ENCODE results near the gene KDM2B.

Gene KDM2B

DNA sequence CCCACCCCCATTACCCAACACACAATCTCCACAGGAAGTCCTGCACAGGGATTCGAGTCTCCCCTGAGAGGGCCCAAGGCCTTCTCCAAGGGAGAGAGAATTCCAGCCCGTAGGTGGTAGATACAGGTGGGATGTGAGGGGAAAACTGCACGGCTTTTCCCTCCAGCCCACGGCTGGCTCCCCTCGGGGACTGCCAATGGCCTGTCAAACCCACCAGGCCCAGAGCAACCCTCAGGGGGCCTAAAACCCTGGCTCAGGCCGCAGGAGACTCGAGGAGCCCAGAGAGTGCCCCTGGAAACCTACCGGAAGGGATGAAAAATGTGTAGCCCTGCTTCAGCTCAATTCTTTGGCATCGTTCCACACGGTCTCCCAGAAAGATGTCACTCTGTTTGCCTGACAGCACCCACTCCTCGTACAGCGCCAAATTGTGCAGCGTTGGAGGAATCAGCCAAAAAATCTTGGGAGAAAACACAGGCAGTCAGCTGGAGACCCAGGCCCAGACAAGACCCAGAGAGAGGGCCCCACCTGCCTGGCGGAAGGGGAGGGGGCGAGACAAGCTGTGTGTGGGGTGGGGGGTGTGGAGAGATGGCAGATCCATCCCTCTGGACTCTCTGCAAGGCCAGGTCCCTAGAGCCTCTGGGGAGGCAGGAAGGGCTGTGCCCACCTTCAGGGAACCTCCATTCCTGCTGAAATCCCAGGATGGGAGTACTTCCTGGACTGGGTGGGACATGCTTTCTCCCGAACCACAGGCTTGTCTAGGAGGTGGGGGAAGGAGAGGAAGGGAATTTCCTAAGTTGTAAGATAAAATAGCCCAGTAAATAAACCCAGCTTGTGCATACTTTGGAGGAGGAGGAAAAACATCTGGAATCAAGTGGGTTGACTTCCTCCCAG lies 48.1 kb downstream of the KDM2B start:
- Histone ChIP-seq H2AK5ac (ENCODE audit: low read depth, low read length) (no peak overlapping the region), H3K27ac (replicated peaks; ENCODE audit: low read length) (no peak overlapping the region), H3K14ac (ENCODE audit: low read length) (no peak overlapping the region), H3K4me1 (ENCODE audit: control insufficient read depth in 2 of 2, insufficient read depth in 1 of 2, low read depth in 1 of 2, low read length in 2 of 2) (peaks cover 28 to 29% of the 10 kb centered on the region in 2 donors), H2BK120ac (ENCODE audit: low read depth, low read length) (no peak overlapping the region), H3K18ac (ENCODE audit: low read length) (no peak overlapping the region), H3K27me3 (ENCODE audit: control insufficient read depth in 3 of 3, insufficient read depth in 3 of 3, low read depth in 1 of 3, low read length in 3 of 3) (no peaks in the 10 kb centered on the region), H3K9ac (ENCODE audit: low read depth, low read length, poor library complexity) (no peak overlapping the region), H4K8ac (ENCODE audit: low read depth, low read length) (no peak overlapping the region), H2BK5ac (ENCODE audit: low read length) (no peak overlapping the region), H3K4ac (ENCODE audit: low read length) (no peak overlapping the region), H3K4me3 (ENCODE audit: low read length in 2 of 2) (no peak overlapping the region), H2AFZ (ENCODE audit: low read length) (no peak overlapping the region), H3K36me3 (replicated peaks in 1 of 2; ENCODE audit: control insufficient read depth in 2 of 2, insufficient read depth in 2 of 2, low read length in 2 of 2) (peaks cover 40 to 53% of the 10 kb centered on the region in 2 donors), H3K23ac (ENCODE audit: low read depth, low read length, poor library complexity) (no peak overlapping the region), H2BK15ac (ENCODE audit: low read length) (no peak overlapping the region), H4K91ac (ENCODE audit: low read depth, low read length, poor library complexity) (no peak overlapping the region), H3K9me3 (replicated peaks in 1 of 2; ENCODE audit: control insufficient read depth in 2 of 2, insufficient read depth in 1 of 2, low read depth in 1 of 2, low read length in 2 of 2) (no peaks in the 10 kb centered on the region), H3K4me2 (ENCODE audit: insufficient read depth, low read length, poor library complexity, severe bottlenecking) (no peak overlapping the region), H2BK12ac (ENCODE audit: low read length) (no peak overlapping the region), H3K79me1 (ENCODE audit: low read depth, low read length) (peaks cover 15% of the 10 kb centered on the region)
- DNase-seq (ENCODE audit: low spot score), result no peak
- no CpG with 5 or more reads among the region's 16 CpGs for WGBS, 2 donors (ENCODE audit: extremely low coverage in 2 of 2, insufficient read length in 2 of 2, insufficient replicate concordance in 1 of 2)

GRCh38 chr12:121531356-121531750 lies 49.5 kb downstream of the KDM2B start:
- Histone ChIP-seq H3K79me1 (ENCODE audit: low read depth, low read length) (peaks cover 15% of the 10 kb centered on the region), H2BK12ac (ENCODE audit: low read length) (no peak overlapping the region), H3K4me3 (ENCODE audit: low read length in 2 of 2) (no peak overlapping the region), H2AFZ (ENCODE audit: low read length) (no peak overlapping the region), H3K4me1 (ENCODE audit: control insufficient read depth in 2 of 2, insufficient read depth in 1 of 2, low read depth in 1 of 2, low read length in 2 of 2) (peaks cover 25 to 27% of the 10 kb centered on the region in 2 donors), H2BK120ac (ENCODE audit: low read depth, low read length) (no peak overlapping the region), H3K9me3 (replicated peaks in 1 of 2; ENCODE audit: control insufficient read depth in 2 of 2, insufficient read depth in 1 of 2, low read depth in 1 of 2, low read length in 2 of 2) (no peaks in the 10 kb centered on the region), H3K23ac (ENCODE audit: low read depth, low read length, poor library complexity) (no peak overlapping the region), H2BK15ac (ENCODE audit: low read length) (no peak overlapping the region), H3K27ac (replicated peaks; ENCODE audit: low read length) (no peak overlapping the region), H2AK5ac (ENCODE audit: low read depth, low read length) (no peak overlapping the region), H3K4ac (ENCODE audit: low read length) (no peak overlapping the region), H3K27me3 (ENCODE audit: control insufficient read depth in 3 of 3, insufficient read depth in 3 of 3, low read depth in 1 of 3, low read length in 3 of 3) (no peaks in the 10 kb centered on the region), H3K36me3 (replicated peaks in 1 of 2; ENCODE audit: control insufficient read depth in 2 of 2, insufficient read depth in 2 of 2, low read length in 2 of 2) (peaks cover 41 to 56% of the 10 kb centered on the region in 2 donors), H4K91ac (ENCODE audit: low read depth, low read length, poor library complexity) (no peak overlapping the region), H2BK5ac (ENCODE audit: low read length) (no peak overlapping the region), H3K4me2 (ENCODE audit: insufficient read depth, low read length, poor library complexity, severe bottlenecking) (no peak overlapping the region), H3K9ac (ENCODE audit: low read depth, low read length, poor library complexity) (no peak overlapping the region), H4K8ac (ENCODE audit: low read depth, low read length) (no peak overlapping the region), H3K14ac (ENCODE audit: low read length) (no peak overlapping the region), H3K18ac (ENCODE audit: low read length) (no peak overlapping the region)
- no CpG with 5 or more reads among the region's 1 CpG for WGBS, 2 donors (ENCODE audit: extremely low coverage in 2 of 2, insufficient read length in 2 of 2, insufficient replicate concordance in 1 of 2)
- no peak for DNase-seq (ENCODE audit: low spot score)

DNA sequence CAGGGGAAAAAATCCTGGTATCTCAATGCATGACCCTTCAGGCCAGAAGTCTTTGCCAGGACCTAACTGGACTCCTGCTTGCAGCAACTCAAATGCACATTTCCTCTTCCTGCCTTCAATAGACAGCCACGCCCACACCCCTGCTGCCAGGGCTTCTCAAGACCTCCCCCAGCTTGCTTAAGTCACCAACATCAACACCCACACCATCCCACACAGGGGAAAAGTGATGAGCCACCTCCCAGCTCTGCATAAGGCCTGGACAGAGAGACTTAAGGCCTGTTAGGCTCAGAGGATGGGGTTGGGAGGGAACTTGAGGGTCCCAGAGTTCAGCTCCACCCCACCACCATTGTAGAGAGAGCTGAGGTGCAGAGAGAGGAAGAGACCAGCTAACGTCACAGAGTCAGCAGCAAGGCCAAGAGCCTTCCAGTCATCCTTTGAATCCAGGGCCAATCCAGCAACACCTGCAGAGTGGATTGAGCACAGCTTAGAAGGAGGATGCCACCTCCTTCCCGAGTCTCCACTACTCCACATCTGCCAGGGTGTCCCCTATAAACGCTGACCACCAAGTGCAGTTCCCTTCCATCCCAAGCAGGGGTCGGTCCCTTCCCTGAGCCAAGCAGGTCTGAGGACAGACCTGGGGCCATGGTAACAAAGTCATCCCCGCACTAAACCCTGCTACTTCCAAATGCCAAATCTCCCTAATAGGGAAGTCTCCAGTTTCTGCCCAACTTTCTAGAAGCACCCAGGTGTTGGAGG lies 50.0 kb downstream of the KDM2B start:
- Histone ChIP-seq H3K4me2 (ENCODE audit: insufficient read depth, low read length, poor library complexity, severe bottlenecking) (no peak overlapping the region), H2AFZ (ENCODE audit: low read length) (no peak overlapping the region), H2BK120ac (ENCODE audit: low read depth, low read length) (no peak overlapping the region), H4K8ac (ENCODE audit: low read depth, low read length) (no peak overlapping the region), H3K4me1 (ENCODE audit: control insufficient read depth in 2 of 2, insufficient read depth in 1 of 2, low read depth in 1 of 2, low read length in 2 of 2) (peaks cover 21 to 22% of the 10 kb centered on the region in 2 donors), H2AK5ac (ENCODE audit: low read depth, low read length) (no peak overlapping the region), H2BK12ac (ENCODE audit: low read length) (no peak overlapping the region), H3K4ac (ENCODE audit: low read length) (no peak overlapping the region), H3K23ac (ENCODE audit: low read depth, low read length, poor library complexity) (no peak overlapping the region), H3K18ac (ENCODE audit: low read length) (peak overlapping the region; percentile 16), H3K79me1 (ENCODE audit: low read depth, low read length) (peaks cover 11% of the 10 kb centered on the region), H3K9ac (ENCODE audit: low read depth, low read length, poor library complexity) (no peak overlapping the region), H2BK15ac (ENCODE audit: low read length) (no peak overlapping the region), H3K36me3 (replicated peaks in 1 of 2; ENCODE audit: control insufficient read depth in 2 of 2, insufficient read depth in 2 of 2, low read length in 2 of 2) (peaks cover 41 to 60% of the 10 kb centered on the region in 2 donors), H3K4me3 (ENCODE audit: low read length in 2 of 2) (no peak overlapping the region), H3K14ac (ENCODE audit: low read length) (peak overlapping the region; percentile 5), H2BK5ac (ENCODE audit: low read length) (no peak overlapping the region), H3K27ac (replicated peaks; ENCODE audit: low read length) (peak overlapping the region; percentile 29), H4K91ac (ENCODE audit: low read depth, low read length, poor library complexity) (no peak overlapping the region), H3K27me3 (ENCODE audit: control insufficient read depth in 3 of 3, insufficient read depth in 3 of 3, low read depth in 1 of 3, low read length in 3 of 3) (no peaks in the 10 kb centered on the region), H3K9me3 (replicated peaks in 1 of 2; ENCODE audit: control insufficient read depth in 2 of 2, insufficient read depth in 1 of 2, low read depth in 1 of 2, low read length in 2 of 2) (no peaks in the 10 kb centered on the region)
- no peak for DNase-seq (ENCODE audit: low spot score)
- WGBS, 2 donors (ENCODE audit: extremely low coverage in 2 of 2, insufficient read length in 2 of 2, insufficient replicate concordance in 1 of 2), result no CpG with 5 or more reads among the region's 6 CpGs

- no peak overlapping the region for H3K4ac ChIP-seq (ENCODE audit: low read length)
- H3K18ac ChIP-seq (ENCODE audit: low read length), result no peak overlapping the region
- no peaks in the 10 kb centered on the region for H3K9me3 ChIP-seq (replicated peaks in 1 of 2; ENCODE audit: control insufficient read depth in 2 of 2, insufficient read depth in 1 of 2, low read depth in 1 of 2, low read length in 2 of 2)
- no peak overlapping the region for H3K4me2 ChIP-seq (ENCODE audit: insufficient read depth, low read length, poor library complexity, severe bottlenecking)
- H3K9ac ChIP-seq (ENCODE audit: low read depth, low read length, poor library complexity), result no peak overlapping the region
- H3K14ac ChIP-seq (ENCODE audit: low read length), result no peak overlapping the region
- no peak overlapping the region for H3K4me3 ChIP-seq (ENCODE audit: low read length in 2 of 2)
- no peak overlapping the region for H2BK120ac ChIP-seq (ENCODE audit: low read depth, low read length)
- H3K79me1 ChIP-seq (ENCODE audit: low read depth, low read length), result peaks cover 11% of the 10 kb centered on the region
- H3K23ac ChIP-seq (ENCODE audit: low read depth, low read length, poor library complexity), result no peak overlapping the region
- H4K8ac ChIP-seq (ENCODE audit: low read depth, low read length), result no peak overlapping the region
- H2AFZ ChIP-seq (ENCODE audit: low read length), result no peak overlapping the region
- no peak overlapping the region for H2AK5ac ChIP-seq (ENCODE audit: low read depth, low read length)
- no peak overlapping the region for H2BK15ac ChIP-seq (ENCODE audit: low read length)
- H3K27me3 ChIP-seq (ENCODE audit: control insufficient read depth in 3 of 3, insufficient read depth in 3 of 3, low read depth in 1 of 3, low read length in 3 of 3), result no peaks in the 10 kb centered on the region
- H3K27ac ChIP-seq (replicated peaks; ENCODE audit: low read length), result no peak overlapping the region
- H4K91ac ChIP-seq (ENCODE audit: low read depth, low read length, poor library complexity), result no peak overlapping the region
- peaks cover 42 to 73% of the 10 kb centered on the region in 2 donors for H3K36me3 ChIP-seq (replicated peaks in 1 of 2; ENCODE audit: control insufficient read depth in 2 of 2, insufficient read depth in 2 of 2, low read length in 2 of 2)
- no peak overlapping the region for H2BK12ac ChIP-seq (ENCODE audit: low read length)
- peaks cover 15 to 22% of the 10 kb centered on the region in 2 donors for H3K4me1 ChIP-seq (ENCODE audit: control insufficient read depth in 2 of 2, insufficient read depth in 1 of 2, low read depth in 1 of 2, low read length in 2 of 2)
- WGBS, 2 donors (ENCODE audit: extremely low coverage in 2 of 2, insufficient read length in 2 of 2, insufficient replicate concordance in 1 of 2), result no CpG with 5 or more reads among the region's 7 CpGs
- no peak for DNase-seq (ENCODE audit: low spot score)
- H2BK5ac ChIP-seq (ENCODE audit: low read length), result no peak overlapping the region
These were observed 51.6 kb downstream of the KDM2B start for GRCh38 chr12:121529184-121529583.

Measured in neuronal stem cell (in vitro differentiated cells).